Measurements from ENCODE around the gene PCBP3.
"Not testable (repeated sequence)": the region's sequence is repeated elsewhere in the genome, so short reads cannot be mapped to it uniquely, and the experiment has no call there.

PCBP3 gene

GRCh38 chr21:45943630-45944540, 300.4 kb downstream of the PCBP3 start:
- no peak for DNase-seq (ENCODE audit: low read depth in 2 of 2)

DNA sequence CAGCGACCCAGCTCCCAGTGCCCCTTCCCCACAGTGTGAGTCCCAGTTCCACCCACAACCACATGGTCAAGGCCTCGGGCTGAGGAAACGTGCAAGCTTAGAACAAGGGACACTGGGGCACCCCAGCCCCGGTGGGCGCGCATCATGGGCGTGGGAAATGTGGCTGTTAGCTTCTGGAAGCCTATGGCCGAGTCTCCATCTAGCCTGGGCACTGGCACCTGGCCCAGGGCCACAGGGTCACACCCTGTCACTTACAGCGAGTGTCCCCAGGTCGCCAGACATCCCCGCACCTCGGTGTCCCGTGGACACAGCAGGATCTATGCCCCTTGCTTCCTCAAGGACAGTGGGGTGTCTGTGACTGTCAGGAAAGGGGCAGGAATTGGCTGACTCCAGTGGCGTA, 301.1 kb downstream of the PCBP3 start:
- DNase-seq (ENCODE audit: low read depth in 2 of 2): no peak

- DNase-seq (ENCODE audit: low read depth in 2 of 2): no peak
Measured at GRCh38 chr21:45945066-45945867, 301.7 kb downstream of the PCBP3 start.

DNA sequence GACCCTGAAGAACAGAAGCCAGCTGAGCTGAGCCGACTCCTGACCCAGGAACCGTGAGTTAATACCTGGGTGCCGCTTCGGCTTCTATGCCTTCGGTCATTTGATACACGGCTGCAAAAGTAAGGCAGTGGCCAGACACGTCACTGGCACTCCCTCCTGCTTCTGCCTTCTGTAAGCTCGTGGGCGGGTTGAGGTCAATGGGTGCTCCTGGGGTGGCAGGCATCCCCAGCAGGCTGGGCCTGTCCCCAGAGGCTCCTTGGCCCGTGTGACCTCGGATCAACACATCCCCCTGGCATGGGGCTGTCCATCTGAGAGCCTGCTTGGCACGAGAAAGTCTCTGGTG, 302.3 kb downstream of the PCBP3 start:
- no peak for DNase-seq (ENCODE audit: low read depth in 2 of 2)

DNA sequence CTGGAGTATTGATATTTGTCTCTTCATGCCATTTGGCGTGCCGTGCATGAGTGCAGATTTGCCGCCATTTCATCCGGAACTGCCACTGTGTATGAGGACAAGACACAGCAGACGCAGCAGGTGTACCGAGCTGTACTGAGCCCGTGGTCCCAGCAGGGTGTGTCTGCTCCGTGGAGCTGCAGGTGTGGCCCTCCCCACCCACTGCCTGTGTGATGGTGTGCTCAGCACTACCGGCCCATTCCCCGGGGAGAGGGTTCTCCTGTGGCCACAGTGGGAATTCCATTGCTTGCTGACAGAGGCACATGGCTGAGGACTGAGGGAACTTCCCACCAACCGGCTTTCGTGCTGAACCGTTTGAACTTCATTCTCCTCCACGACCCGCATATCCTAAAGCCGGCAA, 303.8 kb downstream of the PCBP3 start:
- no peak for DNase-seq (ENCODE audit: low read depth in 2 of 2)

DNA sequence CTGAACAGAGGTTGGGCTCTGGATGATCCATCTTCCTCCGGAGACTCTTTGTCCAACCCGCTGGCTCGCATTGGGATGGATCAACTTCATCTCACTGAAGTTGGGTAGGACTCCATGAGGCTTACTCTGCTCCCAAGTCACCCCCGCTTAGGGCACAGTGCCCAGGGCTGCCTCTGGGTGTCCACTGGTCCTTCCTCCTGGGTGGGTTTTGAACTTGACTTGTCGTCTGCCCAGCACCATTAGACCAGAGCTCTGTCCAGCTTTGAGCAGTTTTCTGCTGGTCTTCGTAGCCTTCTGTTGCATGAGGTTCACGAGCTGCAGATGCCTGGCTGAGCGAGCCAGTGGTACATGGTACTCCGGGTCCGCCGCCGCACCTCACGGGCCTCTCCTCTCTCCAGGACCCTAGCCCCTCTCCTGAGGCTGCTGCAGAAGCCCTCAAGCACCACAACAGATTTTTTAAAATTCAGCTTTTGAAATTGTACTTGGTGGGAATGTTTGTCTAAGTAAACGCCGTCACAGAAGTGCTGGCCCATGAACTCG, 304.3 kb downstream of the PCBP3 start:
- no peak for DNase-seq (ENCODE audit: low read depth in 2 of 2)

GRCh38 chr21:45948576-45949141, 305.1 kb downstream of the PCBP3 start:
- DNase-seq (ENCODE audit: low read depth in 2 of 2): no peak

DNA sequence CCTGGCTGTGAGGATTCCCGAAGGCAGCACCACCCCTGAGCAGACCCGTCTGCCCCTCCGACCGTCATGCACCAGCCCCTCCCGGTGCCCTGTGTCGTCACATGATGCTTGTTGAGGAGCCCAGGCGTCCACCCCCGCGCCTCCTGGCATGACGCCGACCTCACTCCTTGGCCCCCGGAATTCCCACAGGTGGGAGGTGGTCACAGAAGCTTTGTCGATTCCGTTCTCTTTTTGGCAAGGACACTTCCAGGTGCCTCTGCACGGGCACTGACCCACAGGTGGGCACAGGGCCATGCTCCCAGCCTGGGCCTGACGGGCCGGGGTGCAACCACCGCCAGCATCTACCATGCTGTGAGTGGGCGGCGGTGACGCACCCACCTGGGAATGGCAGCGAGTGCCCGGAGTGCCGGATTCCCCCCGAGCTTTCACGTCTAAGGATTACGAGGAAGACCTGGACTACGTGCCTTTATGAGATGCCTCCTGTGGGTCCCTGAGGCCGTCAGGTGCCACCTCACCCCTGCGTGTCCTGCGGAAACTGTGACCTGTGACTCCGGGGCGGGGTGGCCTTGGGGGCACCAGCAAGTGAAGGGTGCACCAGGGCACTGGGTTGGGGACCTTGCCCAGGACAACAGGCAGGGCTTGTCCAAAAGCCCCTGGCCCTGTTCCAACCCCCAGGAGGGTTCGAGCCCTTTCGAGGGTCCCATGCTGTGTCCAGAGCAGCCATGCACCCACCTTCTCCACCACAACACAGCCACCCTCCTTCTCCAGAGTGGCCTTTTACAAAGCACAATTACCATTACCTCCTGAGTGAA, 306.6 kb downstream of the PCBP3 start:
- no peak for DNase-seq (ENCODE audit: low read depth in 2 of 2)

- no peak for DNase-seq (ENCODE audit: low read depth in 2 of 2)
Measured at GRCh38 chr21:45950740-45951515, 307.4 kb downstream of the PCBP3 start.

DNA sequence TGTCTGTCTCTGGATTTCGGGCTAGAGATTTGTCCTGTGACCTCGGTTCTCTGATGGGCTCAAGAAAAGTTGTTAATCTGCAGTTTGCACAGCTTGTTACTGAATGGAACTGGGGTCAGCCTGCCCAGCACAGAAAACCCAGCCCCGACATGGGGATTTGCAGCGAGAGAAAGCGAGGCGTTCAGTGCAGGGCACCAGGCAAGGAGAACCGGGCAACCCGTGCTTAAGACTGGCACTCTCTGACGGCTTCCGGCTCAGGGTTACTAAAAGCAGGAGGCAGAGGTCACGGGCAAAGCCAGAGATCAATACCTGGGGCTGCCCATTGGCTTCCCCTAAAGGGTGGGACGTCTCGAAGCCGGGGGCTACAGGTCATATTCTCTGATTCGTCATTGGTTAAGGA, 308.2 kb downstream of the PCBP3 start:
- no peak for DNase-seq (ENCODE audit: low read depth in 2 of 2)

DNA sequence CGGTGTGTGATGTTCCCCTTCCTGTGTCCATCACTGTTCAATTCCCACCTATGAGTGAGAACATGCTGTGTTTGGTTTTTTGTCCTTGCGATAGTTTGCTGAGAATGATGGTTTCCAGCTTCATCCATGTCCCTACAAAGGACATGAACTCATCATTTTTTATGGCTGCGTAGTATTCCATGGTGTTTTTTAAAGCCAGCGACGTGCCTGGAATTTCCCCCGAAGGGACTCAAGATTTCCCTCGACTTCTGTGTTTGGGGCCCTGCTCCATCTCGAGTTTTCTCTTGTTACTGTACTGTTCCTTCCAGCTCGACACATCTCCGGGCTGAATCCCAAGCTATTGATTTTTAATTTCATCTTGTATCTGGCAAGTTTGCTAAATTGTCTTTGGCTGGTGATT, 309.0 kb downstream of the PCBP3 start:
- DNase-seq (ENCODE audit: low read depth in 2 of 2): not testable (repeated sequence)

DNA sequence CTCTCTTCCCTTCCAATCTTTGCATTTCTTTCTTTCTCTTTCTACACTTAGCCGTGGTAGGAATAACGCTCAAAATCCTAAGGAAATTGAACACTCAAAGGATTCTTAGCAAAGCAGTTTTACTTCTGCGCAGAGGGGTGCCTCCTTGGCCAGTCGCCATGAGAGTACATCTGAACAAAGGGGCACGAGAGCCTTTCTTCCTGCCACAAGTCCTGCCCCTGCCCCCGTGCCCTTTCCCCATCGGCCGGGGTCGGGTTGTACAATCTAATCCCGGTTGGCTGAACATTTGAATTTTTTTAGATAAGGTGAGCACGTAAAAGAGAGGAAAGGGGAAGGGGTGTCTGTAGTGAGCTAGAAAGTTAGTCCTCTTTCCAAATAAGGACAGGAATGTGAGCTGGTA, 309.4 kb downstream of the PCBP3 start:
- no peak for DNase-seq (ENCODE audit: low read depth in 2 of 2)

DNA sequence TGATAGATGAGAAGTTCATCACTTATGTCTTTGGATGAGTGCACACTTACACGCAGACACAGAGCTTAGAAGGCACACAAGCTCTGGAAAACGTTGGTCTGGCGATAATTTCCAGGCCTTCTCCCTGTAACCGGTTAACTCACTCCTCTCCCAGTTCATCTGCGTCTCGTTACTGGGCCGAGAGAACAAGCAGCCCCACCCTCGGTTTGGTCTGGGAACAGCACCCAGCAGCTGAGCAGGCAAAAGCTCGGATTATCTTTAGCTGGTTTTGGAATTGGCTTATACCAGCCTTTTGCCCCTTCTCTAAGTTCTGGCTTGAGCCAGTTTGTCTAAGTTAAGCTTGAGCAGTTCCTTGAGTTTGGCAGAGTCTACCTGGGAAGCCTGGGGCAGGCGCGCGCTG, 310.7 kb downstream of the PCBP3 start:
- DNase-seq (ENCODE audit: low read depth in 2 of 2): no peak

DNA sequence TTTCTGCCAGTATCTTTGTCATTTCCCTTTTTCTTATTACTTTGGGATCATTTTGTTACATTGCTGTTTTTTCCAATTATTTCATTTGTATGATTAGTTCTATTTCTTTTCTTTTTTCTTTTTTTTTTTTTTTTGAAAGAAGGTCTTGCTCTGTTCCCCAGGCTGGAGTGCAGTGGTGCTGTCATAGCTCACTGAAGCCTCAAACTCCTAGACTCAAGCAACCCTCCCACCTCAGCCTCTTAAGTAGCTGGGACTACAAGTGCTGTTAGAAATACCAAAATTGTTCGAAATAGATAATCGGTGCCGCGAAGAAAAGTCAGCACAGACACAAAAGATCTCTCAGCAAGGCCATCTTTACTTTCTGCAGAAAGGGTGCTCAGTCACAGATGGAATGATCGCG, 311.4 kb downstream of the PCBP3 start:
- DNase-seq (ENCODE audit: low read depth in 2 of 2): no peak

DNA sequence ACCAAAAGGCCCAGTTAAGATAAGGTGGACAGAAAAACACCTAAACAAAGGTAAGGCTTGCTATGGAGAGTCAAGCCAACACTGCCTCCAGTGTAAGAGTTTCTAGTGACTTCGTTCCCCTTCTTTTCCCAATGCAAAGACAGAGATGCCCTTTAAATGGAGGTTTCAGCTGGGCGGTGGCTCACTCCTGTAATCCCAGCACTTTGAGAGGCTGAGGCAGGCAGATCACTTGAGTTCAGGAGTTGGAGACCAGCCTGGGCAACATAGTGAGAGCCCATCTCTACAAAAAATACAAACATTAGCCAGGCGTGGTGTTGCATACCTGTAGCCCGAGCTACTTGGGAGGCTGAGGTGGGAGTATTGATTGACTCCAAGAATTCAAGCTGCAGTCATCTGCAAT, 314.0 kb downstream of the PCBP3 start:
- DNase-seq (ENCODE audit: low read depth in 2 of 2): no peak

GRCh38 chr21:45957981-45958600, 314.6 kb downstream of the PCBP3 start:
- no peak for DNase-seq (ENCODE audit: low read depth in 2 of 2)

- no peak for DNase-seq (ENCODE audit: low read depth in 2 of 2)
Measured at GRCh38 chr21:45959182-45959581, 315.7 kb downstream of the PCBP3 start.

- no peak for DNase-seq (ENCODE audit: low read depth in 2 of 2)
Measured at GRCh38 chr21:45959779-45960390, 316.4 kb downstream of the PCBP3 start.

DNA sequence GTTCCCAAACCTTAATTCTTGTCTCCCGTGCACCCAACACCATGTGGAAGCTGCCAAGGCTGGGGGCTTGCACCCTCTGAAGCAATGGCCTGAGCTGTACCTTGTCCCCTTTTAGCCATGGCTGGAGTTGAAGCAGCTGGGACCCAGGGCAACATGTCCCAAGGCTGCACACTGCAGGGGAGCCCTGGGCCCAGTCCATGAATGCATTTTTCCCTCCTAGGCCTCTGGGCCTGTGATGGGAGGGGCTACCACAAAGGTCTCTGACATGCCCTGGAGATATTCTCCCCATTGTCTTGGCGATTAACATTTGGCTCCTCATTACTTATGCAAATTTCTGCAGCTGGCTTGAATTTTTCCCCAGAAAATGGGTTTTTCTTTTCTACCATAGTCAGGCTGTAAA, 317.9 kb downstream of the PCBP3 start:
- not testable (repeated sequence) for DNase-seq (ENCODE audit: low read depth in 2 of 2)
